Measurements from ENCODE around the gene GTPBP1. TPM values are rescaled to one million over a fixed set of nuclear protein-coding genes. Genes with fewer than 3 reads are reported as not detected.

Gene GTPBP1
- 10 to 100 TPM; 16.2 to 71.5 (median 56.1) TPM for total RNA-seq

DNA sequence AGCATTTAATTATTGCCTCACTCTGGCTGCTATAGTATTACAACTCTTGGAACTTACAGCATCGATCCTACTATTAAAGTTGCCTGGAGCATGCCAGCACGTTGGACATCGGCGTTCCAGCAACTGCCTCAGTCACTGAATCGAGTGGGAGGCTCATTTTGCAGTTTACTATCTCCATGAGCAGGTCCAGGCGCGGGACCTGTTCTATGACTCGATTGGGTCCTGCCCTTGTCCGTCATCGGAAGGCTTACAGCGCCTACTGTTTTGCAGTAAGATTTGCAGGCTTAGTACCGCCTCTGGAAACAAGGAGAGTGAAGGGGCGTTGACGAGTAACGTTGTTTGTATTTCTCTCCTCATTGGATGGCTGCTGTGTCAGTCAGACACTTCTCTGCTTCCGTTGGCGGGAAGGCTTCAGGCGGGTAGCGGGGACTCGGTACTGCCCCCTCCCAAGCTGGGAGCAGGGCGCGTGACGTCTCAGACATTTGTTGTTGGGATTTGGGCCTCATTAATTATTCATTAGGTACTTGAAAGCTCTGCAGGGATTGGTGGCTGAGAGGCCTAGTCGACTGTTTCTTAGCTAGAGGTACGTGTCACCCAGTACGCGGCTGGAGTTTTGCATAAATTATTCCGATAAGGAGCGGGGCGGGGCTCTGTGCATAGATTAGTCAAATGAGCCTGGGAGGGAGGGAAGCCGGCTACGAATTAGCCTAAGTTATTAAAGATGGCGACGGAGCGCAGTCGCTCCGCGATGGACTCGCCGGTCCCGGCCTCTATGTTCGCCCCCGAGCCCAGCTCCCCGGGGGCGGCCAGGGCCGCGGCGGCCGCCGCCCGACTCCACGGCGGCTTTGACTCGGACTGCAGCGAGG lies at the start of gene GTPBP1:
TSS of gene GTPBP1 (plus strand) at position 710 of the 866 bp plus-strand sequence. CDS start at position 722, 12 bp downstream.
- intact Hi-C loops (cut with DNase I; ENCODE audit: low total_unique reads), result no loop called here
- Histone ChIP-seq H3K4me3 (peak within 1 kb of the TSS; percentile 75 to 91), H3K9me3 (no peaks in the 10 kb centered on the region), H3K27ac (peak within 1 kb of the TSS; percentile 94 to 95), H3K27me3 (no peaks in the 10 kb centered on the region), H3K36me3 (no peaks in the 10 kb centered on the region), H3K4me1 (peaks cover 0 to 3% of the 10 kb centered on the region in 2 donors)
- peak; percentile 92 to 100 for TF ChIP-seq POLR2A (IDR thresholded peaks at IDR 0.05)
- TF ChIP-seq, protein P1, sequence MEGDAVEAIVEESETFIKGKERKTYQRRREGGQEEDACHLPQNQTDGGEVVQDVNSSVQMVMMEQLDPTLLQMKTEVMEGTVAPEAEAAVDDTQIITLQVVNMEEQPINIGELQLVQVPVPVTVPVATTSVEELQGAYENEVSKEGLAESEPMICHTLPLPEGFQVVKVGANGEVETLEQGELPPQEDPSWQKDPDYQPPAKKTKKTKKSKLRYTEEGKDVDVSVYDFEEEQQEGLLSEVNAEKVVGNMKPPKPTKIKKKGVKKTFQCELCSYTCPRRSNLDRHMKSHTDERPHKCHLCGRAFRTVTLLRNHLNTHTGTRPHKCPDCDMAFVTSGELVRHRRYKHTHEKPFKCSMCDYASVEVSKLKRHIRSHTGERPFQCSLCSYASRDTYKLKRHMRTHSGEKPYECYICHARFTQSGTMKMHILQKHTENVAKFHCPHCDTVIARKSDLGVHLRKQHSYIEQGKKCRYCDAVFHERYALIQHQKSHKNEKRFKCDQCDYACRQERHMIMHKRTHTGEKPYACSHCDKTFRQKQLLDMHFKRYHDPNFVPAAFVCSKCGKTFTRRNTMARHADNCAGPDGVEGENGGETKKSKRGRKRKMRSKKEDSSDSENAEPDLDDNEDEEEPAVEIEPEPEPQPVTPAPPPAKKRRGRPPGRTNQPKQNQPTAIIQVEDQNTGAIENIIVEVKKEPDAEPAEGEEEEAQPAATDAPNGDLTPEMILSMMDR (IDR thresholded peaks at IDR 0.05), result peak in 3 of 4 experiments; percentile 4 to 37 (median 12)
- peak; percentile 98 to 100 for DNase-seq

DNA sequence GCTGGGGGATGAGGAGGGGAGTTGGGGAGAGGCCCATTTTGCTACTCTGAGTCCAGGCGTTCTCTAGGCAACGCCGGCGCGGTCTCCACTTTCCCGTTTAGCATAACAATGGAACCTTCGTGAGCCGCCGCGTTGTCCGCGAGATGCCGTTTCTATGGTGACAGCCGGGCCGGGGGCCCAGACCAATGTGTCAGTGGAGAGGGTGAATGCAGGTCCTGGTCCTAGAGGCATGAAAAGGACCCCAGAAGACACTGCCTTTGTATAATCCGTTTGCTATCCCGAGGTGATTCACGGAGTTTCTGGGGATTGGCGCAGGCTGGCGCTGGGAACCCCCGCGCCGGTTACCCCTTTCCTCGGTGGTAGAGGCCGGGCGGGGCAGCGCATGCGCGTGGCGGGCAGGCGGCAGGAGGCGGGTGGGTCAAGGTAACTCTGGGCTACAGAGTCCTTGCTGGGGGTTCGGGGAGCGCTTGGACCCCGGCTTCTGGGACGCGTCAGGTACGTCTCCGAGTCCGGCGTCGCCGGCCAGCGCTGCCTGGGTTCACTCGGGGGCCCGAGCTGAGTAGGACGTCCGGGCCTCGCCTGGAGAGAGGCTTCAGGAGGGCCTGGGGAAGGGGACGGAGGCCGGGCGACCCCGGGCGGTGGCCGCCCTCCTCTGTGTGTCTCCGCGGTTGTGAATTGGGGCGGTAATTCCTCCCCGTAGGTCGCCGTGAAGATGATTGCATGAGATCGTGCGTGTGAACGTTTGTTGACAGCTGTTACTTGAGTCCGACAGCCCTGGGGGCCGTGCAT lies 49.3 kb upstream of the GTPBP1 start, which contains the start of the genes CBY1 and FAM227A:
TSS of gene CBY1 (plus strand) at position 383 of the 789 bp plus-strand sequence. CDS start 11,417 bp downstream, outside the sequence.
TSS of gene FAM227A (minus strand) at position 137 of the 789 bp plus-strand sequence. CDS start 6,224 bp downstream, outside the sequence.
- Histone ChIP-seq H3K9me3 (no peaks in the 10 kb centered on the region), H3K4me3 (peak within 1 kb of the TSS; percentile 90 to 91), H3K36me3 (no peaks in the 10 kb centered on the region), H3K27me3 (no peaks in the 10 kb centered on the region), H3K4me1 (no peaks in the 10 kb centered on the region), H3K27ac (peak within 1 kb of the TSS; percentile 83 to 93)
- intact Hi-C loops (cut with DNase I; ENCODE audit: low total_unique reads), result no loop called here
- peak; percentile 84 to 85 for DNase-seq
- TF ChIP-seq POLR2A (IDR thresholded peaks at IDR 0.05), result peak; percentile 30 to 67
- TF ChIP-seq, protein P1 (IDR thresholded peaks at IDR 0.05), result peak in 1 of 4 experiments; percentile 7

DNA sequence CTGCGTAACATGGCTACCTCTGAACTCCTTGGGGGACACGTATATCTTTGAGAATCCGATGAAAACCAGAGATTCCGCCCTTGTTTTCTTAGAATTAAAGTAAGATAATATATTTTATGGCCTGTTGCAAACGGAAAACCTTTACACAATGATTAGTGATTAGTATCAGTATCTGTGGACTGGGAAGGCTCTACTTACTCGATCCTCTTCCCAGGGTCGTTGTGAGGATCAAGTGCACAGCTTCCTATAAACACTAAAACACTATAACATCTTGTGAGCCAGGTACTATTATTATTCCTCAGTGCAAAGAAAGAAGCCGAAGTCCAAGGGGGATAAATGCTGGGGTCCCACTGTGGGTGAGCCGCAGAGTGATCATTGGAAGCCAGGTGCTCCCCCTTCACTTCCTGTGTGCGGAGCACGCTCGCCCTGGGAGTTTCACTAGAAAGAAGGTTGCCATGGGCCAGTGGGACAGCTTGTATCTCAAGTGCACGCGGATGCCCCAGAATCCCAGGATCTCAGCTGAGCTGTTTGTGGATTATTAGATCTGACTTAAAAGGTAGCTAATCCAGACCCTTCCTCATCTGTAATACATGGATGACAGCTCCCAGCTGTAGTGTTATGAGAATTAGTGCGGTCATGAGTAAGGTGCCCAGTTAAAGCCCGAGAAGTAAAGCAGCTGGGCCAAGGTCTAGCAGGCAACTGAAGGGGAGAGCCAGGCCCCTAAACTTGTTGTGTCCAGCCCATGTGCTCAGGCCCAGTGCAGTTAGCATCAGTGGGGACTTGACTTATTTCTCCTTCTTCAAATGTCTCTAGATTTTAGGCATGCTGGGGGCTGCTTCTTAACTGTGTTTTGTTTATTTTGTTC lies 48.5 kb upstream of the GTPBP1 start:
- peak overlapping the region; percentile 90 to 91 for H3K4me3 ChIP-seq
- TF ChIP-seq, protein P1 (IDR thresholded peaks at IDR 0.05), result no peak
- no peak for TF ChIP-seq POLR2A (IDR thresholded peaks at IDR 0.05)
- H3K27me3 ChIP-seq, result no peaks in the 10 kb centered on the region
- intact Hi-C loops (cut with DNase I; ENCODE audit: low total_unique reads), result no loop called here
- H3K4me1 ChIP-seq, result no peaks in the 10 kb centered on the region
- no peak for DNase-seq
- peak overlapping the region; percentile 83 to 93 for H3K27ac ChIP-seq
- no peaks in the 10 kb centered on the region for H3K36me3 ChIP-seq
- H3K9me3 ChIP-seq, result no peaks in the 10 kb centered on the region

DNA sequence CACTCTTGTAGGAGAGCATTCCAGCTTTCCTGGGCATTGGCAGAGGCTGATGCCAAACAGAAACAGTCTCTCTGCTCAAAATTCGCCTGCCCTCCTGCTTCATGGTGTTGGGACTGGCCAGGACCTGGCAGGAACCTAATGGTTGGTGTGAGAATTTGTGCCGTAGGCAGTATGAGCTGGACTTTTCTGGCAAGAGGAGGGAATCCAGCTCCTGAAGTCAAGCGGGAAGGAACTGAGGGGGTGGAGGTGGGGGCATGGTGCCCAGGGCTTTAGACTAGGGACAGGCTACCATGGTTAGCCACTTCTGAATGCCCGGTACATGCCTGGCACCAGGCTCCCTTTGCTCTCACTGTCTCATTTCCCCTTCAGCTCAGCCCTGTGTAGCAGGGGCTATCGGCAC lies 30.9 kb upstream of the GTPBP1 start:
- DNase-seq, result no peak
- TF ChIP-seq, protein P1 (IDR thresholded peaks at IDR 0.05), result no peak
- no peak for TF ChIP-seq POLR2A (IDR thresholded peaks at IDR 0.05)
- Histone ChIP-seq H3K27me3 (no peaks in the 10 kb centered on the region), H3K36me3 (no peaks in the 10 kb centered on the region), H3K4me1 (no peaks in the 10 kb centered on the region), H3K4me3 (no peak overlapping the region), H3K27ac (no peak overlapping the region), H3K9me3 (no peaks in the 10 kb centered on the region)
- intact Hi-C loops (cut with DNase I; ENCODE audit: low total_unique reads), result no loop called here

All from uterus (tissue), 4 donors.